Measurements from ENCODE around the gene ZNF526. TPM values are rescaled to one million over a fixed set of nuclear protein-coding genes. Genes with fewer than 3 reads are reported as not detected.

Gene ZNF526
- total and polyA plus RNA-seq, 9 of the 15 experiments (the other 6 are each of a cell fraction or from before 2014, with no cell fraction given) = 1.3 to 17.9 (median 6.2) TPM

- TF ChIP-seq ATF1 (CRISPR knock-in tag; IDR thresholded peaks at IDR 0.05) (no peak), ATF1 (tag; IDR thresholded peaks at IDR 0.05) (peak; percentile 13; the same call in 1 of the 2 replicates), KLF13 (tag; IDR thresholded peaks at IDR 0.05; ENCODE audit: borderline replicate concordance, low read depth) (no peak), HOMEZ (CRISPR knock-in tag; IDR thresholded peaks at IDR 0.05) (no peak), TAF7 (tag; IDR thresholded peaks at IDR 0.05) (no peak), PML (IDR thresholded peaks at IDR 0.05; ENCODE audit: low read length) (0 out of 2 replicates have a peak, but pooled peaks have one; percentile 51), ZNF212 (CRISPR knock-in tag; IDR thresholded peaks at IDR 0.05) (no peak), YY1 (IDR thresholded peaks at IDR 0.05; ENCODE audit: borderline replicate concordance in 1 of 3, control insufficient read depth in 1 of 3, extremely low read depth in 1 of 3, insufficient read depth in 3 of 3, insufficient read length in 1 of 3, insufficient replicate concordance in 2 of 3, low read depth in 1 of 3, low read length in 2 of 3) (no peak), E2F5 (CRISPR knock-in tag; IDR thresholded peaks at IDR 0.05) (no peak), MEF2D (tag; conservative IDR thresholded peaks at IDR 0.05; ENCODE audit: low read depth) (no peak), TAL1 (IDR thresholded peaks at IDR 0.05) (peak; percentile 34; the same call in 1 of the 2 replicates), EP400 (IDR thresholded peaks at IDR 0.05) (peak; percentile 25; the same call in 1 of the 2 replicates), E2F6 (IDR thresholded peaks at IDR 0.05; ENCODE audit: borderline replicate concordance in 1 of 2, extremely low read depth in 1 of 2, insufficient read depth in 1 of 2, insufficient read length in 1 of 2, low read depth in 1 of 2, low read length in 1 of 2, poor library complexity in 1 of 2, severe bottlenecking in 1 of 2) (peak in 1 of 2 experiments; percentile 35), BRCA1 (IDR thresholded peaks at IDR 0.05) (no peak), BRCA1 (CRISPR knock-in tag; IDR thresholded peaks at IDR 0.05) (no peak), CEBPZ (IDR thresholded peaks at IDR 0.05; ENCODE audit: borderline replicate concordance, low read depth, low read length) (no peak), GABPB2 (CRISPR knock-in tag; conservative IDR thresholded peaks at IDR 0.05) (no peak), USF1 (CRISPR knock-in tag; IDR thresholded peaks at IDR 0.05) (peak; percentile 20; the same call in 1 of the 2 replicates), TBL1XR1 (IDR thresholded peaks at IDR 0.05; ENCODE audit: low read length in 2 of 2) (no peak), HNRNPLL (IDR thresholded peaks at IDR 0.05; ENCODE audit: low read depth, low read length, poor library complexity, severe bottlenecking) (no peak)
Observed at GRCh38 chr19:42229301-42229854, 9.3 kb downstream of the ZNF526 start (continued).

Data from K562 (cell line).